Stimulated activated naive CD4-positive, alpha-beta T cell (primary cell): Measurements from ENCODE around the gene B3GALNT1.
"Not testable (repeated sequence)": the region's sequence is repeated elsewhere in the genome, so short reads cannot be mapped to it uniquely, and the experiment has no call there.

Source experiments
- DNase-seq, 6 experiments: peaks; one replicate each; lab custom pipeline; 2025; lab: John Stamatoyannopoulos, UW

B3GALNT1 gene

DNA sequence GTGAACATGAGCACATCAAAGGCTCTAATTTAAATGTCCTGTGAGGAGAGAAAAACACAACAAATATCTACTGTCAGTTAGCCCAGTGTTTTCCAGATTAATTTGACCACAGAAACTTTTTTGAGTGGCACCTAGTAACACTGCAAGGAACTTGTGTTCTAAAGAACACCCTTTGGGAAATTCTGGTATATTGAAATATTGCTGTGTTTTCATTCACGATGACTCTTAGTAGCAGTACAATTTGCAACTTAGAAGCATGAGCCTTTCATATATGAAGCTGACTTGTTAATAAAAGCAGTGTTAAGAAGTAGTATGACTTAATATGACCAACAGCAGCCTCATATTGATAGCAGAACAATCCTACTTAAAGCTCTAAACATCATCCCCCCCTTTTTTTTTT is 32.0 kb downstream of the B3GALNT1 start:
- DNase-seq, result no peak

DNA sequence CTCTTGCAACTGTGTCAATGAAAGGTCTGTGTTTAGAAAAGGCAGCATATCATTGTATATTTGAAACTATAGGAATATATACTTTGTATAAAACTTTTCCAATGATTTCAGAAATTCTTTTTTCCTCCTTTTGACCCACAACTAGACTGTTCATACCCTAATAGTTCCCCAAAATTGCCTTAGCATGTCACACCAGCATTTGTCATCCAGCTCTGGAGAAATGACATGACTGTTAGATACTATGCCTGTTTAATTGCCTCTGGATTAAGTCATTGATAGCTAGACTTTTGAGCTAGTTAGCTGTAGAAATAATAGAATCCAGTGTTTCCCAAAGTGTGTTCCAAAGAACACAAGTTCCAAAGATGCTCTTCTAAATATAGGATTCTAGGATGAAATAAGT is 32.4 kb downstream of the B3GALNT1 start:
- no peak for DNase-seq

DNA sequence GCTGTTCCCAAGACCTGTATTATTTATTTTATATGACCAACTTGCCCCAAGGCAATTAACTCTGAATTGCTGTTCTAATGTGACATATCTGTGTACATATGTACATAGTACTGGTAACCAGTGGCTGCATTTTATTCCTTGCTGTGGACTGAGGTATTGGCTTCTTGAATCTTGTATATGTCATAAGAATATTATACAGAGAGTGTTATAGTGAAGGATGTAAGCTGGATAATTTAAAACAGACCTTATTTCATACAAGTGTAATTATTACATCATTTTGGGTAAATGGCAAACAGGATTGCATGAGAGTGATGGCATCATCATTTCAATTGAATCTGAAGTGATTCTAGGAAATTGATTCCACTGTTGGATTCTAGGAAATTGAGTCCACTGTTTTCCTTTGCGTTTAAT is 32.9 kb downstream of the B3GALNT1 start:
- DNase-seq, result no peak

DNA sequence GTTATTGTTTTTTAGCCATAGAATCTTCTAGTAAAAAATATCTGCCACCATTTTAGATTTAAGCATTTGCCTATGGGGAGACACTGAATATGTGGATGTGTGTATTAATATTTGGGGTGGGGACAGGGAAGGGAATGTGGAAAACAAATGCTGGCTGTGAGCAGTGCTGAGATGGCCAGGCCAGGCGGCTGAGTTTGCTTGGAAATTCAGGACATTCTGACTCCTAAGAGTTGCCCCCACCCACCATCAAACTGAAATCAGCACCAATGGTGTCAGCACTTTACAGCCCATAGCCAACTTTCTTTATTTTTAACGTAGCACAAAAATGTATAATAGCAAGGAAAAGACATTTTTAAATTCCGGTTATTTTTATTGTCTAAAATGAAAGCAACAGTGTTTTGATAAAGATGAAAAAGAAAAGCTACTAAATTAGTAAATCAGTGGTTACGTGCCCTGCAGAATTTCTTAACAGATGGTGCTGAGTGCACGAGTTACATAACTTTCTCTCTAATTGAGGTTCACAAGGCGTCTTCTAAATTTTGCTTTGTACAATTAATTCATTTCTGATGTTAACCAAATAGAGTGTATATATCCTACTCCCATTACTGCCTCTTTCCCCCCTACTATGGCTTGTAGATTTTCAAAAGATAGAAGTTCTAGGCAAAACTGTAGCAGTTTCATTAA is 34.0 kb downstream of the B3GALNT1 start:
- DNase-seq, result no peak

DNA sequence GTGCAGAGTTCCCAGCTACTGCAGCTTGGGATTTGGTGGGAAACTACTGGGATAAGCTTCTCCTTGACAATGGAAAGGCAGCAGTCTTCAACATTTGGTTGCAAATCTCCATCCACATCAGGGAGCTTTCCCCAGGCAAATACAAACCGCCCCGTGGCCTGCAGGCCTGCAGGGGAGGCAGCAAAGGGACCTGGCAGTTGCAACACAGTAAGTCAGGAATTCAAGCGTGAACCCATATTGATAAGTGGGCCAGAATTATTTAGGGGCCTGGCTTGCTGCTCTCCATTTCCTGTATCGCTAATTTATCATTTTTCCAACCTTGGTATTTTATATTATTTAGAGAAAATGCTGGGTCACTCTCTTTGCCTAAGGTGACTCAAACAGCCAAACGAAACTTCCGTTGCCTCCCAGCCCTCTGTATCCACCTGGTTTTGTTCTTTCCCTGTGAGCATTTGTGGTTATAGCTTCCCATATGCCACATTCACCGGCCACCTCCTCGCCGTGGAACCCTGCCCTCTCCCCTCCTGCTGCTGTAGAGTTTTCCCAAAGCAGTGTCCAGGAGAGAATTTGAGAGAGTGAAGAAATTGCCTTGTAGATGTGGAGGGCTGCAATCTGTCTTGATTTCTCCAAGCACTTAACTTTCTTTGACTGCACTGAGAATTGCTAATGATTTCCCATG is 34.8 kb downstream of the B3GALNT1 start:
- DNase-seq, result no peak

DNA sequence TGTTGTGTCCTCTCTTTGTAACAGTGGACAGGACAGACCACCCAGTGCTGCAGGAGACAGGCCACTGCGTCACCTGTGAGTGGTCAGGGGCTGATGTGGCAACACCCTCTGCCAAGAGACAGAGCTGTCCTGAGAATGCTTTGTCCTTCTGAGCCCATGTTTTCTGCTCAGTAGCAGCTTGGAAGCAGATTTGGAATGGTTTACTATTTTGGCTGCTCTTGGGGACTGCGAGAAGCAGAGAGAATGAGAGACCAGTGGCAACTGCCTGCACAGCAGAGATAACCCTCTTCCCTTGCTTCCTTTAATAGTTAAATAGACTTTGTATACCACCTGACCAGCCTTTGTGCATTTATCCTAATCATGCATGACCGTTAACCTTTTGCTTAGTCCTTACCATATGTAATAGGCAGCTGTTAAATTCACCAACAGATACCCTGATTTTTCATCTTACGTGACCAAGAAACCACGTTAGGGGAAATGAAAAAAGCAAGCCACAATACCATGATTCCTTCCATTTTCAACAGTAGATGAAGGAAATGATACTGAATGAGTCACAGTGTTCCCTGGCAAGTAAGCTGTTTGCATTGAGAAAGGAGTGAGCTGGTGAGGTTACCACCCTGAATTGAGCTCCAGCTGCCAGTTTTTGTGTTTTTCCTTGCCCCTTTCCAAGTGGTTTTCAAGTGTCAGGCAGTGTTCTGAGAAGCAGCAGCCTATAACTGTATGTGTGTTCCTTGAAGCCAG is 35.5 kb downstream of the B3GALNT1 start:
- no peak for DNase-seq

DNA sequence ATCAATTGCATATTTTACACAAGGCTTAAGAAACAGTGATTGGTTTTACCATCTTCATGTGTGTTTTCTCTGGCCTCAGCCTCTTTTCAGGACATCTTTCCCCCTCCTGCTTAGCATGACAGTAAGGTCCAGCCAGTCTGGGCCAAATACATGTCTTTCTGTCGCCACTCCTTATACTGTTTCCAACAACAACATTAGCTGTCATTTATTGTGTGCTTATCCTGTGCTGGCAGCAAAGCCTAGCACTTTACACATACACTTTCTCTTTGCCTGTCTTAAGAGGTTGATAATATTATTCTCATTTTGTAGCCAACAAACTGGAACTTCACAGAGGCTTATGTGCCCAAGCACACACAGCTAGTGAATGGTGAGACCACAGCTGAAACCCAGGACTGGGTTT is 37.8 kb downstream of the B3GALNT1 start:
- no peak for DNase-seq

DNA sequence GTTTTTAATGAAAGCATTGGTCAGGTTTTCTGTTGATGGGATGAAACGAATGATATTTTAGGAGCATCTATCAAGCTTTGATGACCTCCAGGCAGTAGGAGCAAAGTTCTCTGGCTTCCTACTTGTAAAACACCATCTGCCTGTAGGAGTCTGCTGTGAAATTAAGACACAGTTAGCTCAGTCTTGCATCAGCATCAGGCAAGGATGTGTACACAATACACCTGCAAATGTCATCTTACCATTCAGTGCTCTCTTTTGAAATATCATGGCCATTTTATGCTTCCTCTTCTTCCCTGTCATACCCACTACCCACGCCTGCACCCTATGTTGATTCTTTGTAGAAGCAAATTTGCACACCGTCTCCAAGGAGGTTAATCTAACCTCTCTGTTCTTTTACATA is 38.2 kb downstream of the B3GALNT1 start:
- no peak for DNase-seq

DNA sequence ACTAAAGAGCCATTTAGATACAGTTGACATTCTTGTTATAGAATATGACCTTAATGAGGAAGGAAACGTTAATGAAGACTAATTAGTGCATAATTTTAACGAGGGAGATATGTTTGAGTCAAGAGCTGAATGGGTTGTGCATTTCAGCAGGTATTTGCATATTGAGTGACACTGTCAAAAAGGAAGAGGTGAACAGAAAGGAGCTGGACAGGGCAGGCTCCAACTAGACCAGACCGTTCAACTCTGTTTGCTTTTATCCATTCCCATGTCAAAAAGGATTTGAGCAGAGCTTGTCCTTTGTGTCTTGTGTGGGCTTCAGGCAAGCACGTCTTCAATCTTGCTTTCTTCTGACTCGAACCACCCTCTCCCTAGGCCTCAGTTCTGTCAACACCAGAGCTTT is 40.7 kb downstream of the B3GALNT1 start:
- no peak for DNase-seq

DNA sequence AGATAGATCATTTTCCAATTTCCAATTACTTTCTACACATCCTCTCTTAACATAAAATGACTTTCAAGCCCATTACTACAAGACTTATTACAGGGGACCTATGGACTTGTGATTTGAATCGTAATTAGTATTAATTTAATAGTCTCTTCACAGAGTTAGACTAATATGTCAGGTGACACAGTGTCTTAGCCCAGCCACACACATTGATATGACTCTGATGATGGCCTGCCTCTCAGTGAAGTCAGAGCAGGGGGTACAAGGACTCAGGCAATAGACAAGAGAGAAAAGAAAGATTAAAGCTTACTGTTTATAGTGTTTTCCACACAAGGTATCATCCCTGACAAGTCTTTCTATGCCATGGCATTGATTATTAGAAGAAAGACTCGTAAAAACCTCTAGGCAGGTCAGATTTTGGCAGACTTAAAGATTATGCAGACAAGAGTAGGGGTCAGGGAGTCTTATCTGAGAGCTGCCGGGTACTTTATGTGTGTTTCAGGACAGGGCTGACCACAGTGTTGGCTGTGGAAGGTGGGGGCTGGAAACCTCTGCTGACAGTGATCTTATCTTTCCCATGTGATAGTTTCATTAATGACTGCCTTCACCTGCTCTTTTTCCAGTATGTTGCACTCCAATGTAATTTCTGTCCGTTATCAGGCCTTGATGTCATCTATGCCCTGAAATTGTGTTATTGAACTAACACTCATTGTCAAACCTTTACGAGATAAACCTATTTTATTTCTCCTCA is 50.1 kb downstream of the B3GALNT1 start:
- DNase-seq, result no peak

DNA sequence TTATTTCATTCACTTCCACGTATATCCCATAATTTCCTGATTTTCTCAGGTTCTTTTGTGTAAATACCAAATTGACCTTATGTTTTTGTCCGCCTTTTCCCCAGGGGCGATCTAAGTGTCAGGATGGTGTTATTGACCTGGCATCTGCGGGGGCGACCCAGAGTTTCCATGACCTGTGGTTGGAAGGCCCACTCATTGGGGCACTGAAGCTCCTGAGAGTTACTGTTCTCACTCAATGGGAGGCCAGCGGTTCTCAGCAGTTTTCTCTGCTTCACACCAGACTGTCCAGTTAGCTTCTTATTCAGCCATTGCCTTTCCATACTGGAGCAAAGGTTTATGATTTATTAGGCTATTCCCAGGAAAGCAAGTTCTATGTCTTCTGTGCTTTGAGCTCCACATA is 53.3 kb downstream of the B3GALNT1 start:
- no peak for DNase-seq

DNA sequence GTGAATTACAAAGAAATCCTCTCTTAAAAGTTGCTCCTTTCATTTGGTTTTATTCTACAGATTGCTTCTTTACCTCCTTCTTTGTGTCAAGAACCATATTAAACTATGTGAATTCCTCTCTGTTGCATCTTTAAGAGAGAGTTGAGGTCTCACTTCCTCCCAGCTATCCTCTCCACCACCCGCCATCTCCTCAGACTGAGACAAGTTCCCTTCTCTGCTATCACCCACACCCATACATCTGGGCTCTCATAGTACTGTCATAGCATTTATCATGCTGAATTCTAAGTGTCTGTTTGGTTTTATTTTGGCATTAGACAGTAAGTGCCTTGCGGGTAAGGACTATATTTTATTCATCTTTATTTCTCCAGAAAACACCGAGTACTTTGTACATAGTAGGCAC is 54.2 kb downstream of the B3GALNT1 start:
- DNase-seq, result no peak

DNA sequence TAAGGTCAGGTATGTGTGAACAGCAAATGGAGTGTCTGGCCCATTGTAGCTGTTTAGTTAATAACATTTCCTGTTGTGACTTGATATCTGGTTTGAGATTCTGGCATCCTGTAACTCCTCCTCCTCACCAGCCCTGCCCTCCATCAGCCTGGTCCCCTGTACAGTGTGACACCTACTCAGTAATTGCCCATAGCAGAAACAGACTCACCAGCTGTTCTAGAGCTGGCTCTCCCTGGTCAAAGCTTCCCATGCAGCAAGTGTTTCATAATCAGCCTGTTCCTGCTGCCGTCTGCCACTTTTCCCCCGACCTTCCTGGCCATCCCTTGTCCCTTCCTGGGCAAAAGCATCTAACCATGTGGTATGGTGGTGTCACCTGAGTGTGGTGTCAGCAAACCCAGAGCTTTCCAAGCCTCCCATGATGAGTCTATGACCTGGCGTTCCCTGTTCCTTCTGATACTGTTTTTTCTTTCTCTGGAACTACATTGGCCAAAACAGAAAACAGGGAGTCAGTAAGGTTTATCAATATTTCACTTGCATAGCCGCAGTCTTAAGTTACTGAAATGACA is 55.4 kb downstream of the B3GALNT1 start:
- no peak for DNase-seq

DNA sequence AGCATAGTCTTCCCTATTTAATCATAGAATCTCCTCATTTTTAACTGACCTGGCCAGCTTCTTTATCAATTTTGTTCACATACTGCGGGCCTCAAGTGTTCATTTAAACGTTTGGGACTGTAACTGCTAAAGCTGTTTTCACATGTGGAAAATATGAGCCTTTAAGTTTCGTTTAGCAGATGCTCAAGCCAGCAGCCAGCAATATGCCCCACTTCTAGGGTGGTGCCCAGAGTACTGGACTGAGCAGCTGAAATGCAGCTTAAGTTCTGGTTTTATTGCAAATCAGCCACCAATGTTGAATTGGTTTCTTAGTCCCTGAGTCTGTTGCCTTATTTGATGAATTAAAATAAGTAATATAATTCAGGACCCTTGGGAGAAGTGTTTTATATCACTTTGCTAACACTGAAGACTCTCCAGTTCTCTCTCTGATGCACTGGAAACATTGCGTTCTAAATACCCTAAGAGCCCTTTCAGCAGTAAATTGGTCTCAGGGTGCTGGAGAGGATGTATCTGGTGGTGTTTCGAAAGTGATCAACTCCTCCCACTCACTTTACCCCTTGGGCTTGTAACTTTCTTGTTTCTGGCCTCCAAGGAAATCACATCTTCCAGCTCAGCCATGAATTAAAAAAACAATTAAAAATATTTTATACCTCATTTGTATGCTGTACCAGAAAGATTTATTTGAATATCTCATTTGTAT is 61.7 kb downstream of the B3GALNT1 start:
- no peak for DNase-seq

DNA sequence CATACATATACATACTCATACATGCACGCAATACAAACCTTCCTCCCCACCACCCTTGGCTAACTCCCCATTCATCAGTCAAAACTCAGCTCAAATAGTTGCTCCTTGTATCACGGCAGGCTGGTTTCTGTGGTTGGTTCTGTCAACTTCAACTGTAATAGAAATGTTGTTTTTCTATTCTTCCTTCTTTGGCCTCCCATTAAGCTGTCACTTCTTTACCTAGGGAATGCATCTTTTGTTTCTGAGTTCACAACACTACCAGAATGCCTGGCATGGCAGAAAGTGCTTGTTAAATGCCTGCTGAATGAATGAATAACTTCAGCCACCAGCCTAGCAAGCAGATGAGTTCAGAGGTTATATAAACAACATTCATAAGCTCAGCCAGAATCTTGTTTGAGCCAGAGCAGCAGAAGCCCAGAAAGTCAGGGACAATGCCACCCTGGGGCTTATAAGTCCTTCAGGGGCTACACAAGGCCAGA is 63.1 kb downstream of the B3GALNT1 start:
- no peak for DNase-seq

DNA sequence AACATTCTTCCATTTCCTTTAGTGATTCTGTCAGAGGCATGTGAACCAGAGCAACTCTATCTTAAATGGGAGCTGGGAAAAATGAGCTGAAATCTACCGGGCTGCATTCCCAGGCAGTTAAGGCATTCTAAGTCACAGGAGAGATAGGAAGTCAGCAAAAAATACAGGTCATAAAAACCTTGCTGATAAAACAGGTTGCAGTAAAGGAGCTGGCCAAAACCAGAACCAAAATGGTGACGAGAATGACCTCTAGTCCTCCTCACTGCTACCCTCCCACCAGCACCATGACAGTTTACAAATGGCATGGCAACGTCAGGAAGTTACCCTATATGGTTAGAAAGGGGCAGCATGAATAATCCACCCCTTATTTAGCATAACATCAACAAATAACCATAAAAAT is 66.4 kb downstream of the B3GALNT1 start:
- no peak for DNase-seq

DNA sequence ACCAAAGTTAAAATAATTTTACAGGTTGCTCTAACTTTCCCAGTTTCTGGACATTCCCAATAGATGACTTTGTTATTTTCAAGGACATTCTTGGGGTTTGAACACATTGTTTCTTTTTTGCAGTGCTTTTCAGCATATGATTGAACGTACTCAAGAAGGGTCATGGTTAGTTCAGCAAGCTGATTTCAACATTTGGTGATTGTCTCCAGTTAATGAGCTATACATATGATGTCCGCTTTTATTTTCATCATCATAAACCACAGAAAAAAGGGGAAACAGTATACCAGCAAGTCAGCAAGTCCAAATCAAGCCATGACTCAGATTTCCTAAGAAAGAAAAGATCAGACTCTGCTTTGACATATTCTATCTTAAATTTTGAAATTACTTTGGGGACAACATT is 69.4 kb downstream of the B3GALNT1 start:
- DNase-seq, result no peak

DNA sequence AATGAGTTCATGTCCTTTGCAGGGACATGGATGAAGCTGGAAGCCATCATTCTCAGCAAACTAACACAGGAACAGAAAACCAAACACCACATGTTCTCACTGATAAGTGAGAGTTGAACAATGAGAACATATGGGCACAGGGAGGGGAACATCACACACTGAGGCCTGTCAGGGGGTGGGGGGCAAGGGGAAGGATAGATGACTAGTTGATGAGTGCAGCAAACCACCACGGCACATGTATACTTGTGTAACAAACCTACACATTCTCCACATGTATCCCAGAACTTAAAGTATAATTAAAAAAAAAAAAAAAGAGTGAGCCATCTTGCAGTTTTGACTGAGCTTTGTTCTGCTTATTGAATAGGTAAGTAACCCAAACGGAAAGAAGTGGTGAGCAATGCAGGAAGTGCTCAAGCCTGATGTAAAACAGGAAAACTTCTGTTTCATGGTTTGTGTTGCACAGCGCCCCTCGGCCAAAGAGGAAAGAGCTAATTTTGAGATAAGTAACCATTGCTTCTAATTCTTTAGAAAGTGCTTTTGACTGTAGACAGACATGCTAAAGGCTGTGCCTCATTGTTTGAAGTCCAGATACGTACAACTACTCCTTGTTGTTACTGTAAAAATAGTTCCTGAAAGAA is 70.1 kb downstream of the B3GALNT1 start:
- not testable (repeated sequence) for DNase-seq
